ENCODE measurements around the gene SCP2.

Gene SCP2, protein sequence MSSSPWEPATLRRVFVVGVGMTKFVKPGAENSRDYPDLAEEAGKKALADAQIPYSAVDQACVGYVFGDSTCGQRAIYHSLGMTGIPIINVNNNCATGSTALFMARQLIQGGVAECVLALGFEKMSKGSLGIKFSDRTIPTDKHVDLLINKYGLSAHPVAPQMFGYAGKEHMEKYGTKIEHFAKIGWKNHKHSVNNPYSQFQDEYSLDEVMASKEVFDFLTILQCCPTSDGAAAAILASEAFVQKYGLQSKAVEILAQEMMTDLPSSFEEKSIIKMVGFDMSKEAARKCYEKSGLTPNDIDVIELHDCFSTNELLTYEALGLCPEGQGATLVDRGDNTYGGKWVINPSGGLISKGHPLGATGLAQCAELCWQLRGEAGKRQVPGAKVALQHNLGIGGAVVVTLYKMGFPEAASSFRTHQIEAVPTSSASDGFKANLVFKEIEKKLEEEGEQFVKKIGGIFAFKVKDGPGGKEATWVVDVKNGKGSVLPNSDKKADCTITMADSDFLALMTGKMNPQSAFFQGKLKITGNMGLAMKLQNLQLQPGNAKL

DNA sequence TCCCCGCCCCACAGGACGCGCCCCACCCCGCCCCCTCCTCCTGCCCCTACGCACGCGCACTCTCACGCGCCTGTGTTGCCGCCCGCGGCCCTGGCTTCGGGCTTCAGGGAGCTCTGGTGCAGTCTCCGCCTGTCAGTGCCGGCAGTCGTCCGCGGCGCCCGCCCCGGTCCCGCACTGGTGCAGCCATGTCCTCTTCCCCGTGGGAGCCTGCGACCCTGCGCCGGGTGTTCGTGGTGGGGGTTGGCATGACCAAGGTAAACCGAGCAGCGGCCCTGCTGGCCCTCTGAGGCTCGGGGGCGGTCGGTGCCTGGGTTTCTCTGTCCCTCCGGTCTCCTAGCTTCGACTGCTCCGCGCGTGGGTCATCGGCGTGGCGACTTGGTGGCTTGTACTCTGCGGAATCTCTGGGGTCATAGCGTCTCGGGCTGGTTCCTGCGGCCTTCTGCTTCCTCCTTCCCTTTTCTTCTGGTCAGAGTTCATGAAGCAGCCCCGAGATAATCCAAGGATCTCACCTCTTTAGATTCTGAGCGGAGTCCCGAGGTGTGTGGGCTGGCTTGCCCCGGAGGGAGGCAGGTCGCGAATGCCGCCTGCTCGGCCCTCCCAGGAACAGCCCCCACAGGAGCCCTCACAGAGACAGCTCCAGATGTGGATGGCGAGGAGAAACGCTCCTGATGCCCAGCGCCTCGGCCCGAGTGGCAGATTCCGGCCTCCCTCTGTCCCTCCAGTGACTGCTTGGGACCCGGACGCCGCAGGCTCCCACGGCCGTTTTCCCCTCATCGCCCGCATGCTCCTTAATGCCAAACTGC lies at the start of gene SCP2:
Gene SCP2, plus strand, starts transcription at position 65 of the 803 bp plus-strand sequence. Its CDS starts 121 bp downstream, at position 186.
- DNase-seq (ENCODE audit: low read depth in 2 of 2) = peak; percentile 58 to 75

DNA sequence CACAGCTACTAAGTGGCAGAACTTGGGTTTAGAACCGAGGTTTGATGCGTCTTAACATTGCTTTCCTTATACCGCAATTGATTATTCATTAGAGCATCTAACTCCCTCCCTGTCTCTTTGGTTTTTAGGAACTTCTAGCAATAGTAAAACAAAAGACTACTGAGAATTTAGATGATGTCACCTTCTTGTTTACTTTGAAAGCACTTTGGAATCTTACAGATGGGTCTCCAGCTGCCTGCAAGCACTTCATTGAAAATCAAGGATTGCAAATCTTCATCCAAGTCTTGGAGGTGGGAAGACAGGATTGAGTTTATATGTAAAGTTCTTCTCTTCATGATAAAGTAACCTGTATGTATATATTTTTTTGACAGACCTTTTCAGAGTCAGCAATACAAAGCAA lies 49.5 kb upstream of the SCP2 start:
- DNase-seq (ENCODE audit: low read depth in 2 of 2) = no peak

DNA sequence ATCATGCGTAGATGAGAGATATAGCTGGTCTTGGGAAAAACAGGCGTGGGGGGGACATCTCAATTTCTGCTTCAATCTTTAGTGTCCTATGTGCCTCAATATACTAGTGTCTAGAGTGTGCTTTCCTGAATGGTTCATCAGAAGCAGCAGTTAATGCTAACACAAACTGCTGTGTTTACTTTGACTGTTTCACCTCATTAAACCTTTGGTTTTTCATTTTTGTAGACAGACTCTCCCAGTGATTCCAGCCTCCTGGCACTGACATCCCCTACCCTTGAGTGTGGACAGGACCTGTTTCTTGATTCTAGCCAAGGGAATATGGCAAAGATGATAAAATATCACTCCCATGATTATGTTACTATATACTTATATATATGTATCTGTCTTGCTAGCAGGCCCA lies 46.9 kb upstream of the SCP2 start:
- no peak for DNase-seq (ENCODE audit: low read depth in 2 of 2)

DNA sequence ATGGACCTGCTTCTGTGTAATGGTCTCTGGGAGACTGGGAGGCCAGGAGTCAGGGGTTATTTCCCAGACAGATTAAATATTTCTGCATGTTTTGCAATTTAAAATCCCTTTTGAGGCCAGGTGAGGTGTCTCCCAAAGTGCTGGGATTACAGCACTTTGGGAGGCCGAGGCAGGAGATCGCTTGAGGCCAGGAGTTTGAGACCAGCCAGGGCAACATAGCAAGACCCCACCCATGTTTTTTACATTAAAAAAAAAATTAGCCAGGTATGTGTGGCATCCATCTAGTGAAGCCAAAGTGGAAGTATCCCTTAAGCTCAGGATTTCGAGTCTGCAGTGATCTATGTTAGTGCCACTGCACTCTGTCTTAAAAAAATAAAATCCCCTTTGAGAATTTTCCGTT lies 39.6 kb upstream of the SCP2 start:
- DNase-seq (ENCODE audit: low read depth in 2 of 2) = no peak

DNA sequence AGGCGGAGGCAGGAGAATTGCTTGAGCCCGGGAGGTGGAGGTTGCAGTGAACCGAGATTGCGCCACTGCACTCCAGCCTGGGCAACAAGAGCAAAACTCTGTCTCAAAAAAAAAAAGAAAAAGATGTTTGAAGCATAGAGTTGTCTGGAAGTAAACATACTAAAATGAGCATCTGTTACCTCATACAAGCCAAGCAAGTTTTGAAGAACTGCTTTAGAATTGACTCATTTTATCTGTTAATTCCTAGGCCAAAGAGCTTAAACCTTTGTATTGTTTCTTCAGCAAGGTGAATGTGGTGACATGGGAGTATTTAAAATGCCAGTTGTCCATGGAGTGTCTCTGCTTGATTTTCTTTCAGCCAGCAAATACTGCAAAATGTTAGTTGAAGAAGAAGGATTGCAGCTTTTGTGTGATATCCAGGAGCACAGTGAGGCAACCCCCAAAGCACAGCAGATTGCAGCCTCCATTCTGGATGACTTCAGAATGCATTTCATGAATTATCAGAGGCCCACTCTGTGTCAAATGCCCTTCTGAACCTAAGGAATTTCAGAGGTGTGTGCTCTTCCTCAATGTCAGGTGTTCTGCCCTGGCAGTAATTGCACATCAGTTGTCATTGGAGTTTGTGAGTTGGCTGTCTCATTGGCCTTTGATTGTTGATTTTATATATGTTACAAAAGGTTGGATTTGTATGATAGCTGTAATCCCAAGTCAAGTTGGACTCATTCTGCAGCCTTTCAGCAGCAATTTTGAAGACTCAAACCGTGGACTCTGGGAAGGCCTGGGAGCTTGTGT lies 34.5 kb upstream of the SCP2 start:
- no peak for DNase-seq (ENCODE audit: low read depth in 2 of 2)

DNA sequence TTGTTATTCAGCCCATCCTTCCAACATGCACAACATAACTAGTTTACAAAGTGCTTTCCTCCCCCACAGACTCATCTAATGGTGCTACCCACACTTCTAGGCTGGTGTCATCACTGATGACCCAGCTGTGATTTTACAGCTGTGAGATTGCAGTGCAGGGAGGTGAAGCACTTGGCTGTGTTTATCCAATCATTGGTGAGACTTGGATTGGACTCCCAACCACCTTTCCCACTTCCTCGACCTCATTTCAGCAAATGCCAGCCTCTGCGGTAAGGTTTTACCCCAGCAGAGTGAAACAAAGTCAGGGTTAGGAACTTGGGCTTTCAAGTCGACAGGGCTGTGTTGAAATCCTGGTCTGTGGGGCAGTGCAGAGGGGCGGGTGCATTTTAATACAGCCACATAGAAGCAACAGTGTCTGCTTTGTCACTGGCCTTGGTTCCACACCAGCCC lies 27.6 kb upstream of the SCP2 start:
- DNase-seq (ENCODE audit: low read depth in 2 of 2) = no peak

DNA sequence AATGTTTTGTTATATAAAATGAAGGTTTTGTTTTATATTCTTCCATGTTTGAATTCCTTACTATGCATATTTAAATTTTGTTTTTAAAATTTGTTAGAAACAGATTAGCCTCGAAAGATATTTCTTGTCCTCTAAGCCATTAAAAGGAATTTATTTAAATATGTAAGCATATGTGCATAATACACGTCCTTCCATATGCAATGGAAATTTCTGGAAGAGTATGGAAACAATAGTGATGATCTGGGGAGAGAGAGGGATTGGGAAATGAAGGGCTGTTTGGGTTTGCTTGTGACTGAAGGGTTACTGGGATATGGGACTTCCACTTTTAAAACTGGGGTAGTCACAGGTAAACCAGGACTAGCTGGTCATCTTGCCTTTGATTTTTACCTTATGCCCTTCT lies 26.7 kb upstream of the SCP2 start:
- DNase-seq (ENCODE audit: low read depth in 2 of 2) = no peak

DNA sequence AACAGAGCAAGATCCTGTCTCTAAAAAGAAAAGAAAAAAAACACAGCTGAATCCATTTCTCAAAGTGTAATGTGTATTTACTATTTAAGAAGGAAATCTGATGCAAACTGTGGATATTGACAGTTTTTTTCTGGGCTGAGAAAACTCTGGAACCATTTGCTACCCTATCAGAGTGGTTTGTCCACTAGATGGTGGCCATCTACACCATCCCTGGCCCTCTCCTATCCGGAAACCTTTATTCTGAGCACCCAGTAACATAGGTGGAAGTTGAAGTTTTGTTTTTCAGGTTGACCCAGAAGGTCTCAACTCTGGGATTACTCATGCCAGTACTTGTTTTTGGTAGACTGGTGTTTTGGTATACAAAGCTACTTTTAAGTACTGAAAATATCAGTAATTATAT lies 25.7 kb upstream of the SCP2 start:
- DNase-seq (ENCODE audit: low read depth in 2 of 2) = no peak

DNA sequence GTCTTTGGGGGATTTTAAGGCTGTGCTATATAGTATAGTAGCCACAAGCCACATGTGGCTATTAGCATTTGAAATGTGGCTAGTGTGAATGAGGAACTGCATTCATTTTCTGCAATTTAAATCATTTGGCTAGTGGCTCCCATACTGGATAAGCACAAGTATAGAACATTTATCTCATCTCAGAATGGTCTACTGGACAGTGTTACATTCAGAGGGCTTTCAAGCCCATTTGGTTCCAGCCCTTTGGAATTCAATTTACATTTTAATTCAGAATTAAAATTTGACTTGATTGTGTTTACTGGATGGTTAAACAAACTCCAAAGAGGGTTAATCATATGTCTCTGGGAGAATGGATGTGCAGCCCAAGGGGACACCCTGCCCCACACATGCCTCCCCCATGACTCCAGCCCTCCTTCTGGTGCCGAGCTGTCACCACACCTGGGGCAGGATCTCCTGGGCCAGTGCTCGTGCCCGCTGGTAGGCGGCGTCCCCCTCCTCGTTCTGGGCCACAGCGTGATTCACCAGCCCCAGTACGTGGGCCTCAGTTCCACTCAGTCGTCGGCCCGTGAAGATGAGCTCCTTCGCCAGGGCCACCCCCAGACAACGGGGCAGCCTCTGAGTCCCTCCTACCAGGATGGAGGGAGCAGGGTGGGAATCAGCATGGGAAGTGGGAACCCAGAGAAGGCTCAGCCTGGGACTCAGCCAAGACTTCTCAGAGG lies 22.7 kb upstream of the SCP2 start:
- DNase-seq (ENCODE audit: low read depth in 2 of 2) = no peak

DNA sequence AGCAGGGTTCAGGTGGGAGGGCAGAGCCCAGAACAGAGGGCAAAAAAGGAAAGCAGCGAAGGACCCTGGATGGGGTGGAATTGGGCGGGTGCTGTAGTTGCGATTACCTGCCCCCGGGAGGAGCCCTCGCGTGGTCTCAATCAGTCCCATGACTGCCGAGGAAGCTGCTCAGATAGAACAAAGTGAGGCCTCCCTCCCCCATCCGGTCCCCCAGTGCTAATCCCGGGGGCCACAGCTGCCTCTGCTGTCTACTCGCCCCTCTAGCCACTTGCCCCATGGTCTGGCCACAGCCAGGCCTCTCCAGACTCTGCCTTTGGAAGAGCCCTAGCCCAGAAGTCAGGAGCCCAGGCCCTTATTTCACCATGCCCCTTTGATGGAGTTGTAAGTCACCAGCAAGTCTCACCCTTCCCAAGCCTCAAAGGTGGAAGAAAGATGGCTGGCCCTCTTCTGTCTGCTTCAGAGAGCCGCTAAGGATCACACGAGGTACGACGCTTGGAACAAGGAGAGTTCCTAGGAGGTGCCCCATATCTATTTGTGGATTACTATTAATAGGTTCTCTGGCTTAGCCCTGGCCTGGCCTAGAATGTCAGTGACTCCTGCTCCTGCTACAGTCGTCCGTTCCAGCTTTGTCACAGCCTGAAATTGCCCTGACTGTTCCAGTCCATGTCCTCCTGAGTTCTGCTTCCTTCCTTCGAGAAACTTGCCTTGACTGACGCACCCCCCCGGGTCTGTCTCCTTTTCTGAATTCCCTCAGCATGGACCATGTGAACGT lies 22.0 kb upstream of the SCP2 start:
- no peak for DNase-seq (ENCODE audit: low read depth in 2 of 2)

DNA sequence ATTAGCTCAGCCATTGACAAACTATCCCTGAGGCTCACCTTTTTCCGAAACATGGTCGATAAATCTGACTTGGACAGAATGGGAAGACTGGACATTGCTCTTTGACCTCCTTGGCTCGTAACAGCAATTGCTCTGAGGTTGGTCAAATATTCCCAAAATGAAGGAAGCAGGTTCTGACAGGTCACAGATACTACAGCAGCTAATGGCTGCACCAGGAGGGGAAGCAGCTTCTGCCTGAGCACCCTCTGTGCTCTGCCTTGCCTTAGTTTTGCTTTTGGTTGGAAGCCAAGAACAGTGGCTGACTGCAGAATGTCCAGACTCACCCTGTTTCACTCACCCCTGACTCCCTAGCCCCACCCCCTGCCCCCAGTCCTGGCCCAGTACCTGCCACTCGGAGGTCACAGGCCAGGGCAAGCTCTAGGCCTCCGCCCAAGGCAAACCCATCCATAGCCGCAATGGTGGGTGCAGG lies 20.9 kb upstream of the SCP2 start:
- no peak for DNase-seq (ENCODE audit: low read depth in 2 of 2)

DNA sequence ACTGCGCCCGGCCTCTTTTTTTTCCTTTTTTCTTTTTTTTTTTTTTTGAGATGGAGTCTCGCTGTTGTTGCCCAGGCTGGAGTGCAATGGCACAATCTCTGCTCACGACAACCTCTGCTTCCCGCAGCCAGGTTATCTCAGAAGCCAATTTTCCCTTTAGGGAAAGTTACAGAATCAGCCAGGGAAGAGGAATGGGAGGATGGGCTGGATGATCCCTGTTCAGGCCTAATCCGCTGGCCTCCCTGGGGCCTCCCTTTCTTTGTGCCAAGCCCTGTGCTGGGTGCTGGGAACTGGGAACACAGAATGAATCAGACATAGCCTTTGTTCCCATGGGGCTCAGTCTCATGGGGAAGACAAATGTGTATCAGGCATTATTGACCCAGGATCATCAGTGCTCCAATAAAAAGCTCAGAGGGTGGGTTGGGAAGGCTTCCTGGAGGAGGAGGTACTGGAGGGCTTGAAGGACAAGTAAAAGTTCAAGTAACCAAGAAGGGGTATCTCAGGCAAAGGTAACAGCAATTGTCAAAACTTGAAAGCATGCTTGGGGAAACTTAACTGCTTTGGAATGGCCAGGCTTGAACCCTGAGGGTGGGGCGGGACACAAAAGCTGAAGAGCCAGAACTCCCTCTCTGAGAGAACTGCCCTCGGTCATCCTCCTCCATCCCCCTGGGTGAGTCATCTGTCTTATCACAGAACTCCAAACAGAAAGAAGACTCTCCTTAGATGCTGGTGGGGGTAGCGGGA lies 19.8 kb upstream of the SCP2 start:
- DNase-seq (ENCODE audit: low read depth in 2 of 2) = no peak

DNA sequence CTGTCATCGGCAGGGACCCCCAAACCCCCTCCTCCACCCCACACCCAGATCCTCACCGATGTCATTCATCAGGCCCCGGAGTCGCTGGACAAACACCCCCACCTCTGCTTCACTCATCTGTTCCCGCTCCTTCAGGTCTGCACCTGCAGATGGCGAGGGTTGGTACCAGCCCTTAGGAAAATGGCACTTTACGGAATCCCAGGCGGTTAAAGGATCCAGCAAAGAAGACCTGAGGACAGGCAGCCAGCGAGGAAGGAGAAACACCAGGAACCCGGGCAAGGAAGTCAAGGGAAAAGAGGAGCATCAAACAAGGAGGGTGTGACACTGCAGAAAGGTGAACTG lies 19.3 kb upstream of the SCP2 start:
- DNase-seq (ENCODE audit: low read depth in 2 of 2) = no peak

DNA sequence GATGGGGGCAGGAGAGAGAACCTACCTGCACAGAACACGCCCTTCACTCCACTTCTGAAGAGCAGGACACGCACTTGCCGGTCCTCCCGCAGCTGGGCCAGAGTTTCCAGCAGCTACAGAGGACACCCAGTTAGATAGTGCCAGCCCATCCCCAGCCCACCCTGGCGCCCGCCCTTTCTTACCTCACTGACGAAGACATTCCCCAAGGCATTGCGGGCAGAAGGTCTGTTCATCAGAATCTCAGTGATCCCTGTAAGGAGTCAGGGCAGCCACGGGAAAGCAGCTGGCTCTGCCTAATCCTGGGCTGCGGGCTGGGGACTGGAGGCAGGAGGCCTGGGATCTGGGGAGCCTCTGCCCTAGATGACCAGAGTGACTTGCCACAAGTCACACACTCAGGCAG lies 15.5 kb upstream of the SCP2 start:
- no peak for DNase-seq (ENCODE audit: low read depth in 2 of 2)

DNA sequence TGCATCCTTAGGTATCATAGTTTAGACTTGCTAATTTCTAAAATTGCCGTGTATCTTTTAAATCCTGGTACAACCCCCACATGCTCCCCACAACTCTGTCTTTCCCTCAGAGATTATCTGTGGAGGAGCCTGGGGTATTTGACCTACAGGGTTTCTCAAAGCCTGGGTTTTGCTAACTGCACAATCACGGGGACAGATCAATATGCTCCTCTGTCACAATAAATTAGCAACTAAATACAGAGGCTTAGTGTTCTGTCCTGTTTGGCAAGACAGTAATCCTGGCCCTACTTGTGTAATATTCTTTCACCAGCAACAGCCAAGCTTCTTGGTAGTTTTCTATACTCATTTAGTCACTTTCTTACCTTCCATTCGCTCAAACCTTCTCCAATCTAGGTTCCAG lies 14.1 kb upstream of the SCP2 start:
- no peak for DNase-seq (ENCODE audit: low read depth in 2 of 2)

DNA sequence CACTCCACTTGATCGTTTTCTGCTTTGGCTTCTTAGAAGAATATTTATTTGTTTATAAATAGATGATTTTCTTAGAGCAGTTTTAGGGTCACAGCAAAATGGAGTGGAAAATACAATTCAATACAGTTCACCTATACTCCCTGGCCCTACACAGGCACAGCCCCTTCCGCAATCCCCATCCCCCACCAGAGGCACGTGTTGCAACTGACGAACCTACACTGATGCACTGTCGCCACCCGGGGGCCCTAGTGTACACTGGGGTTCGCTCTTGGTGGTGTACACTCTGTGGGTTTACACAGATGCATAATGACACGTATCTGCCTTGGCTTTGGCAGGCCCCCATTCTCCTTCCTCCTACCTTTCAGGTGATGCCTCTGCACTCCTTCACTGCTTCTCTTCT lies 13.5 kb upstream of the SCP2 start:
- no peak for DNase-seq (ENCODE audit: low read depth in 2 of 2)

DNA sequence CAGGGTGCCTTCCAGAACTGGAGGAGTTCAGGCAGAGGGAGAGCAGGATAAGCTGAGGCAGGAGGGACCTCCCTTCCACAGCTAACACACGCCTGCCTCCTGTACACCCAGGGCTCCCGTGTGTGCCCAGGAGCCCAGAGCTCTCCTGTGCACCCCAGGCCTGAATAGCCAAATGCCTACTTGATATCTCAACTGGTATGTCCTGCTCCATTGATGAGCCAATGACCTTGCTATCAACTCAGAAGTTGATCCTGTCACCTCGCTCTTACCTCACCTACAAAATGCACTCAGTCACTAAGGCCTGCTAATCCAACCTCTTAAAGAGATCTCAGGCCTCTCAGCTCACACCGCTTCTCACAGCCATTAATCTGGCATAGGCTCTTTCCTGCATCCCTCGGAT lies 12.6 kb upstream of the SCP2 start:
- no peak for DNase-seq (ENCODE audit: low read depth in 2 of 2)

DNA sequence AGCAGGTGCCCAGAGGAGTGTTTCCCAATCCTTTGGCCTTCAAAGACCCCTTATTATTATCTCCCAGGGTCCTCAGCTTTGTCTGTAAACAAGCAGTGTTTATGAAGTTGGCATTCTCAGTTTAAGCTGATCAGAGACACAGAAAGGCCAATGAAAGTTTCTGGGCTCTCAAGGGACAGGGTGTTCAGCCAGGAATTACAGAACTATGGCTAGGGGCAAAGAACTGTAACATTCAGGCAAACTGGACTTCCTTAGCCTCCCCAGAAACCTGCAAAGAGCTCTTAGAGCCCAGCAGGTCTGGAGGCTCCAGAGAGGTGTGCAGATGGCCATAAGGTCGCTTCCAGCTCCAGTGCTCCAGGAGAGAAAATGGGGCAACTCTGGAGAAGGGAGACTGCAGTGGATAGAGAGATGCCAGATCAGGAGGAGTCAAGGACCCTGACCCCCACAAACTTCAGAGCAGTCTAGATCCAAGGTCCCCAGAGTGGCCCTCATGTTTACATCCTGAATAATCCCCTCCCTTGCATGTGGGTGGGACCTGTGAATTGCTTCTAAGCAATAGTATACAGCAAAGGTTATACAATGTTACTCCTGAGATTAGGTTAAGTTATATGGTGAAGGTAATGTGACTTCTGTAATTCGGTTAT lies 11.7 kb upstream of the SCP2 start:
- DNase-seq (ENCODE audit: low read depth in 2 of 2) = no peak

DNA sequence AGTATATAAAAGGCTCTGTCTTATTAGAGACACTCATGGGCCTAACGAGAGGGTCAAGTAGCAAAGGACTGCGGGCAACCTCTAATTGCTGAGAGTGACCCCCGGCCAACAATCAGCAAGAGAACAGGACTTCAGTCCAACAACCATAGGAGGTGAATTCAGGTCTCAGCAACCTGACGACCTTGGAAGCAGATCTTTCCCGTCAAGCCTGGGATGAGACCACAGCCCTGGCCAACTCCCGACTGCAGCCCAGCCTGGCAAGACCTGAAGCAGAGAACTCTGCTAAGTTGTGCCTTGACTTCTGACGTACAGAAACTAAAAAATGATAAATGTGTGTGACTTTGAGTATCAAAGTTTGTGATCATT lies 11.2 kb upstream of the SCP2 start:
- no peak for DNase-seq (ENCODE audit: low read depth in 2 of 2)
